Measurements from ENCODE around the gene AP2A2.

The AP2A2 gene

GRCh38 chr11:899724-900123, 25.9 kb upstream of the AP2A2 start:
- no peak for DNase-seq

DNA sequence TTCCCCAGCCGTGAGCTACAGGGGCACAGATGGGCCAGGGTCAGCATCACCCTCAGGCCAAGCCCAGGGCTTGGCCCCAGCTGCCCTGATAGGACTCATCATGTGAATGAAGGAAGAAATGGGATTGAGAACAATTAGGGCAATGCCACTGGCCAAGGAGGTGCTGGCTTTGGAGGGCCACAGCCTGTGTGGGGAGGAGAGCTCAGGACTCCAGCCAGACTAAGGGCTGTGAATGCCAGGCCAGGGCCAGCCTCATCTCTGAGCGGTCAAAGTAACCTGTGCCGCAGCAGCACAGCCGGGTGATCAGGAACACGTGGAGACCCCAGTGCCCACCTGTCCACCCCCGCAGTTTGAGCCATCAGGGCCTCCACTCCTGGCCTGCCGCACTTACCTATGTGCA, 25.1 kb upstream of the AP2A2 start:
- DNase-seq = no peak

GRCh38 chr11:901452-902061, 24.1 kb upstream of the AP2A2 start:
- DNase-seq = no peak

DNA sequence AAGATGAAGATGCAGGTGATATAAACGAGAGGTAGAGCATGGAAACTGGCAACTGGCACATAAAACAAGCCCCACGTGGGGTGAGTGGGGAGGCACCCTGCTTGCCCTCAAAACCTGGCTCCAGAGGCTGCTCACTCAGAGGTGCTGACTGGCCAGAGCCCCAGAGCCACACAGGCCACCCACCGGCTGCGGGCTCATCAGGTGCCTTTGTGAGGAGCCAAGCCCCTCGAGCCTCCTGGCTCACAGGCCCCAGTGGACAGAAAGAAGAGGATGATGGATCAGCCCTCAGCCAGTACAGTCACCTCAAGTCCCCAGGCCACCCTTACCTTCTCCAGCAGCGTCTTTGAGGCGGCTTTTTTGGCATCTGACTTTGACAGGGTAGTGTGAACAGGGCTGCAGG, 21.3 kb upstream of the AP2A2 start:
- DNase-seq = no peak

DNA sequence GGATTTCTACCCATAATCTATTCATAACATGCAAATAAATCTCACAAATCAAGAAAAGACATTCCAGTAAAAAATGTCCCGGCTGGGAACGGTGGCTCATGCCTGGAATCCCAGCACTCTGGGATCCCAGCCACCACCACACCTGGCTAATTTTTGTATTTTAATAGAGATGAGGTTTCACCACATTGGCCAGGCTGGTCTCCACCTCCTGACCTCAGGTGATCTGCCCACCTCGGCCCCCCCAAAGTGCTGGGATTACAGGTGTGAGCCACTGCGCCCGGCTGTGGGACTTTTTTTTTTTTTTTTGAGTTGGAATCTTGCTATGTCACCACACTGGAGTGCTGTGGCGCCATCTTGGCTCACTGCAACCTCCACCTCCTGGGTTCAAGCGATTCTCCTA, 19.7 kb upstream of the AP2A2 start:
- no peak for DNase-seq

GRCh38 chr11:907668-908067, 18.0 kb upstream of the AP2A2 start:
- DNase-seq = no peak

- DNase-seq = no peak
Observed at GRCh38 chr11:908273-908672, 17.4 kb upstream of the AP2A2 start.

GRCh38 chr11:909406-909805, 16.3 kb upstream of the AP2A2 start:
- no peak for DNase-seq

DNA sequence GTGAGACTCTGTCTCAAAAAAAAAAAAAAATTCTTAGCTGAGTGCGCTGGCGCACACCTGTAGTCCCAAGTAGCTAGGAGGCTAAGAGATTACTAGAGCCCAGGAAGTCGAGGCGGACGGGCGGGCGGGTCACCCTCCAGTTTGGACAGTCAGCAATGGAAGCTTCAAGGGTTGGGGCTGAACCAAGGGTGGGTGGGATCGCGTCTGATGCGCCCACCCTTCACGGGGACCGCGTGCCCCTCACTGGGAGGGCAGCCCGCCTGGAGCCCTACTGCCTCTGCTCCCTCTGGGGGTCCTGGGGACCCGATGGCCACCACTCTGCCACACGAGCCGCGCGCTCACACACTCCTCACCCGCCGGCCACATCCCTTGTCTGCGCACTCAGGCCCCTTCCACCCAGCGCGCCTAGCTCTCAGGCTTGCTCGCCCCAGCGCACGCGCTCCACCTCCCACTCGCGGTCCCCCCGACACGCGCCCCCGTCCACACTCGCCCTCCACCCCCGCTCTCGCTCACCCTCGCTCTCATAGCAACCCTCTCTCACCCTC, 15.6 kb upstream of the AP2A2 start:
- no peak for DNase-seq

DNA sequence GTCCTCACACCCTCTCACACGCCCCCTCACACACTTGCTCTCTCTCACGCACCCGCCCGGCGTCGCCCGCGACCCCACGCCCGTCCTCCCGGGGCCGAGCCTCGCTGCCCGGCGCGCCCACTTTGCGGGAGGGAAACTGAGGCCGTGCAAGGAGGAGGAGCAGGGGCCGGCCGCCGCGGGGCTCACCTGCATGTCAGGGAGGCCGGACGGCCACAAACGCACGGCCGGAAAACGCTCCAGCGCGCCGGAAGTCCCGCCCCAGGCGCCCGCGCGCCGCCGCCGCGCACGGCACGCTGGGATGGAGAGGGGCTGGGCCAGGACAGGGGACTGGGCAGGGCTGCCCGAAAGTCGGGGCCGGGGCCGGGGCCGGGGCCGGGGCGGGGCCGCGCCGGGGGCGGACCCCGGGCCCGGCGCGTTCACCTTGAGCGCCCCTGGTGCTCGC, 15.1 kb upstream of the AP2A2 start, which contains the start of gene CHID1:
Gene CHID1, minus strand, starts transcription at position 222 of the 442 bp plus-strand sequence. CDS start 5,994 bp downstream, outside the sequence.
- DNase-seq = peak; percentile 78

DNA sequence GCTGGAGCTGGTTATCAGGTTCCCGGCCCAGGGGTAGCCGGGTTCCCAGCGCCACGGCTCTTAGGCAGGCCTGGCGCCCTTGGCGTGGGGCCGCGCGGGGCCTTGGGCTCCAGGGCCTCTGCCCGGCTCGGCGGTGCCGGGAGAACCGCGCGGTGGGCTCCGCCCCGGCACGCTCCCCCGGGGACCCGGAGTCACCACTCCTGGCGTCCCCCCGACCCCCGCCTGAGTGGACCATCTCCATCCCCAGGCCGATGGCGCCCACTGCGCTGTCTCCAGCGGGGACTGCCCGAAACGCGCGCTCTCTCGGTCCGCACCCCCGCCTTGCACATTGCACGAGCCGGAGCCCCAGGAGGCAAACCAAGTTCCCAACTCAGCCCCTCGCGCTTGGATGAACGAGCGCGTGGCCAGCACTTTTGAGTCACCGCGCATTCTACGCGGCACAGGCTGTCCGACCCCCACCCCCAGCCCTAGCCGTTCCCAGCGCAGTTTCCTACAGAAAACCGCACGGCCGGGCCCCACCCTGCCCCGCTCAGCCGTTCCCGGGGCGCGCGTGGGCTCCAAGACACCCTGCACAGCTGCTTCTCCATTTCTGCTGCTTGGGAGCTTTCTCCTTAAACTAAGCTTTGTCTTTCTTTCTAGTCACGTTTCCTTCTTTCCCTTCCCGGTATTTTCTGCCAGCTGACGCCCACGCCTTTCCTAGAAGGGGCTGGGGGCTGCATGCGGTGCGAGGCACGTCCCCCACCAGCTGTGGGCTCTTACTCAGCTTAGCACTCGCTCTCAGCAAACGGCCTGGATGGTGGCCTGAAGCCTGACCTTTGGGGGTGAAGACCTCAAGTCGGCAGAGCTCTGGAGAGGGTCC, 14.4 kb upstream of the AP2A2 start:
- DNase-seq = peak; percentile 29

DNA sequence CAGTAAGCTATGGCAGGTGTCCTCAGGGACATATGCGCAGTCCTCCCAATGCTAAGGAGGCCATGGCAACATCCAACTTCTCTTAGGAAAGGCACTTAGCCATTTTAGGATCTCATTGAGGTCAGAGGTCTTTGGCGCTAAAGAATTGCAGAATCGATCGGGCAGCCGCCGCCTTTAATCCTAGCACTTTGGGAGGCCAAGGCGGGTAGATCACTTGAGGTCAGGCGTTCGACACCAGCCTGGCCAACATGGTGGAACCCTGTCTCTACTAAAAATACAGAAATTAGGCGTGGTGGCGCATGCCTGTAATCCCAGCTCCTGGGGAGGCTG, 13.8 kb upstream of the AP2A2 start:
- no peak for DNase-seq

DNA sequence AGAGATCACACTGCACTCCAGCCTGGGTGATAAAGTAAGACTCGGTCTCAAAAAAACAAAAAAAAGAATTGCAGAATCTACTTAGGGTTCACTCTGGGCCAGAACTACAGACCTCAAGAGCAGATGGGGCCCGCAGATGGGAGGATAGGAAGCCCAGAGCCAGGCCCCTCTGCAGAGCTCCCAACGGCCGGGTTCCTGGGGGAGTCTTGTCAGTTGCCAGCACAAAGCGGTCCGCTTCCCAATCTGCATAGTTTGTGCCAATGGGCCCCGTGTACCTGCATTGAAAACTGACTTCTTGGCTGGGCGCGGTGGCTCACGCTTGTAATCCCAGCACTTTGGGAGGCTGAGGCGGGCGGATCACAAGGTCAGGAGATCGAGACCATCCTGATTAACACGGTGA, 13.4 kb upstream of the AP2A2 start:
- no peak for DNase-seq

DNA sequence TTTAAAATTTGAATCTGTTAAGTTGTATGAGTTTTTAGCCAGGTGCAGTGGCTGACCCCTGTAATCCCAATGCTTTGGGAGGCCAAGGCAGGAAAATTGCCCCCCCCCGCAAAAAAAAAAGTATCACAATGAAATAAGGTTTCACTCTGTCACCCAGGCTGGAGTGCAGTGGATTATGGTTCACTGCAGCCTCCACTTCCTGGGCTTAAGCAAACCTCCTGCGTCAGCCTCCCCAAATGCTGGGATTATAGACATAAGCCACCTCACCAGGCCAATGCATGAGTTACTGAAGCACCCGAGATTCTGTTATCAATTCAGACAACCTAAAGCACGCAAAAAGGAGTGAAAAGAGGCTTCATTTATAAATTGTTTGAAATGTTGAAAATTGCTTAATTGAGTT, 12.6 kb upstream of the AP2A2 start:
- no peak for DNase-seq

DNA sequence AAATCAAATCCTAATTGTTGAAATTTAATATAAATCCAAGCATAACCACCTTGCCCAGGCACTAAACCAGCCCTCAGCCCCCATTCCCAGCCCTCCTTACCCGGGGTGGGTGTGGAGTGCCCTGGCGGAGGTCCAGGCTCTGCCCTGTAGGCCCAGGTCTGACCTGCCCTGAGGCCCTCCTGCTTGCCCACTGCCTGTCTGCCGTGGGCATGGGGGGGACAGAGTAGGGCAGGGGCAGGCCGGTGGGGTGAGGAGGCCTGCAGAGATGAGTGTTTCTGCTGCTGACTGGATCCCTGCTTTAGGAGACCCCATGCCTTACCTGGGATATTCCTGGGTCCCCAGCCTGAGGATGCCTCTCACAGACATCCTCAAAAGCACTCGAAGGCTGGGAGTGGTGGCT, 11.5 kb upstream of the AP2A2 start:
- no peak for DNase-seq

DNA sequence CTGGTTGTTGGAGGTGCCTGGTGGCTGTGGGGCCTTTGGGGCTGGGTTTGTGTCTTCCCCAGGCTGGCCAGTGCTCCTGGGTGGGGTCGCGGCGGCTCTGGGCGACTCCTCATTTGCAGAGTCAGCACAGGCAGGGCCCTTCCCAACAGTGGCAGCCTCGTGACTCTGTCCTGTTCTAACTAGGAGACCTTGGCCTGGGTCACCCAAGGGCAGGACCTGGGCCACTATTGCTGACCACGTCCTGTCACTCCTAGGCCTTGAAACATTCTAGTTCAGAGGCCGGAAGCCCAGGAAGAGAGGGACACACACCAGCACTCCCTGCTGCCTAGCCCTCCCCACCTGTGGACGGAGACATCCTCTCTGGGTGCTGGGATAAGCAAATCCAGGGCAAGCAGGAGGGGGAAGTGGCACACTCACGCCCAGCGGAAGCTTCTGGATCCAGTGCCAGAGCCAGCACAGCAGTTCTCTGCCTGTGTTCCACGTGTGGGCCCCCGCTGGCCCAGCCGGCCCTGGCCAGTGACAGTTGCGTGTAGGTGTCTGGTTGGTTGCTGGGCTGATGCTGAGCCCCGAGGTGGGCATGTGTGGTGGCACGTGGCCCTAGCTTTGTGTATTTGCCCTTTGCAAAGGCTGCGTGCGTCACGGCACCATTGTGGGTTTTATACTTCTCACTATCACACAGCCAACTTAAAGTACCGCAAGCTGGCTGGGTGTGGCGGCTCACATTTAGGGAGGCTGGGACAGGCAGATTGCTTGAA, 10.7 kb upstream of the AP2A2 start:
- DNase-seq = no peak

GRCh38 chr11:917426-917825, 8.2 kb upstream of the AP2A2 start:
- DNase-seq = no peak

- DNase-seq = no peak
Observed at GRCh38 chr11:921921-922678, 3.6 kb upstream of the AP2A2 start.

GRCh38 chr11:923691-924405, 1.8 kb upstream of the AP2A2 start:
- DNase-seq = no peak

- DNase-seq = no peak
Observed at GRCh38 chr11:924406-925157, 1.1 kb upstream of the AP2A2 start.

DNA sequence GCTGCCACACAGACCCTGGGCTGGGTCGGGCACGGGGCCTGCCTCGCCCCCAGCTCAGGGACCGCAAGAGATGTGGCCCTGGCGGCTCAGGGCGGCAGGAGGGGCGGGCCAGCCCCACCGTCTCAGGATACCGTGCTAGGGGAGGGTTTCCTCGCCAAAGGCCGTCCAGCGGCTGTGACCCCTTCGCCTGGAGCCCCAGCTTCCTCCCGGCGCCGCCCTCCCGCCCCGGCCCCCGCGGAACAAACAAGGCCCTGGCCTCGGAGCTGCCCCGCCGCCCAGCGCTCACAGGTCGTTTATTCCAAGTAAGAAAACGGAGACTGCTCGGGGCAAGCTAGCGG, 543 bp upstream of the AP2A2 start:
- no peak for DNase-seq
